ENCODE data around the gene DIDO1. TPM values are rescaled to one million over a fixed set of nuclear protein-coding genes. Genes with fewer than 3 reads are reported as not detected.

DIDO1 gene
- total RNA-seq, 2 donors from 2014 or later, result 58.3 to 65.7 TPM

DNA sequence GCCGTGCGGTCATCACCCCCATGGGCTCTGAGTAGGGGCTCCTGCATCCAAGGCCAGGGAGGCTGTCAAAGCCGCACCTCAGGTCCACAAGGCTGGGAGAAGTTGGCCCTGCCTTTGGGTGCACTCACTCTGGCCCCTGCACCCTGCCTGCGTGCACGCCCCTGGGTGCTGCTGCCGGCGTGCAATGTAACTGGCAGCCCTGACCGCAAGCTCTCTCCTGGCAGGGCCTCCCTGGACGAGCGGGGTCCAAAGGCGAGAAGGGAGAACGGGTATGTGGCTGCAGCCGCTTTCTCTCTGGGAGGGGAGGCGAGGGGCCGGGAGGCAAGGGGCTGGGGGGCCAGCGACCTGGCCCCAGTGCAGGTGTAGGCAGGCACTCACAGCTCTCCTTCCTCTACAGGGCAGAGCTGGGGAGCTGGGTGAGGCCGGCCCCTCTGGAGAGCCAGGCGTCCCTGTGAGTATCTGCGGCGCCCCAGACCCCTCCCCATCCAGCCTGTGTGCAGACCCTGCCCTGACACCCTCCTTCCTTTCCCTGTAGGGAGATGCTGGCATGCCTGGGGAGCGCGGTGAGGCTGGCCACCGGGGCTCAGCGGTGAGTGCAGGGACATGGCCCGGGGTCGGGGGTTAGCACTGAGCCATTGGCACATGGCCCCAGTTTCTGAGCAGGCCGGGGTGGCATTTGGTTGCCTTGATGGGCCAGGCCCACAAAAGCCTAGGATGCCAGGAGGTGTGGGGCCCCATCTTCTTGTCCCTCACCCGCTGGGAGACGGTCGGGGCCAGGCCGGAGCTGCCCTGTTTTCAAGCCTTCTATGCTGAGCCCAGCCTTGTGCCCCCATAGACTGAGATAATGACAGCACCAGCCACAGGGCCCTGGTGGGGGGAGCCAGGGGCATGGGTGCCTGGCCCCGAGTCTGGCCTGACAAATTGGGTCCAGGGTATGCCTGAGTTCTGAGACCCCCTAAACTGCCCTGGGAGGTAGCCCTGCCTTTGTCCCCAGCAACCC is 96.8 kb downstream of the DIDO1 start:
- no peak overlapping the region for H3K27ac Mint-ChIP-seq
- H3K4me3 Mint-ChIP-seq, result no peak overlapping the region
- no peaks in the 10 kb centered on the region for H3K36me3 Mint-ChIP-seq (ENCODE audit: low read depth)
- peaks cover 2% of the 10 kb centered on the region for H3K4me1 Mint-ChIP-seq
- no peaks in the 10 kb centered on the region for H3K9me3 ChIP-seq (ENCODE audit: control insufficient read depth, low read length, poor library complexity, severe bottlenecking)
- no peaks in the 10 kb centered on the region for H3K27me3 Mint-ChIP-seq
- no peak for DNase-seq
- no peak for ATAC-seq

DNA sequence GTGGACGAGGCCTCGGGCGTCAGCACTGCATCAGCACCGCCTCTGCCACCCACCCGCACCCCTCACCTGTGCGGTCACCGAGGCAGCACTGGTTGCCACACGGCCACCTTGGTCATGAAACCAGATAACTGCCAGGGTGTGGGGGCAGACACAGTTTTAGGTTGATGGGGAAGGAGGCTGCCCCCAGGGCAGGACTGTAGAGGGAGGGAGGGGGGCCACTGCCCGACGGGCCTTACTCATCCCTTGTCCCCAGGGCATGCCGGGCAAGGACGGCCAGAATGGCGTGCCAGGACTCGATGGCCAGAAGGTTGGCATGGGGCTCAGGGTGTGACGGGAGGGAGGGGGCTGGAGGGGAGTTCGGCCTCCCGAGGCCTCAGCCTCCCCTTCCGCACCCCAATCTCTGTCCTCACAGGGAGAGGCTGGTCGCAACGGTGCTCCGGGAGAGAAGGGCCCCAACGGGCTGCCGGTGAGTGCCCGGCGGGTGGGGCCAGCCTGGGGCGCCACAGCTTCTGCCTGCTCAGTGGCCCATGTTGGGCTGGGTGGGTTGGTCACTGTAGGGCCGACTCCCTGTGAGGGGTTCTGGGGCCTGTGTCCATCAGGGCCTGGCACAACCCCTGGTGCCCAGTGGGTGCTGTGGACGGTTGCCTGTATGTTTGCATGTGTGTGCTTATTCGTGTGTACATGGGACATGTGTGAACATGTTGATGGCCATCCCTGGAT is 97.6 kb downstream of the DIDO1 start:
- no peaks in the 10 kb centered on the region for H3K9me3 ChIP-seq (ENCODE audit: control insufficient read depth, low read length, poor library complexity, severe bottlenecking)
- H3K4me1 Mint-ChIP-seq, result peaks cover 2% of the 10 kb centered on the region
- H3K27me3 Mint-ChIP-seq, result no peaks in the 10 kb centered on the region
- H3K4me3 Mint-ChIP-seq, result no peak overlapping the region
- DNase-seq (no peak), ATAC-seq (no peak)
- H3K27ac Mint-ChIP-seq, result no peak overlapping the region
- no peaks in the 10 kb centered on the region for H3K36me3 Mint-ChIP-seq (ENCODE audit: low read depth)

- no peaks in the 10 kb centered on the region for H3K27me3 Mint-ChIP-seq
- H3K36me3 Mint-ChIP-seq (ENCODE audit: low read depth), result no peaks in the 10 kb centered on the region
- no peak overlapping the region for H3K4me3 Mint-ChIP-seq
- no peaks in the 10 kb centered on the region for H3K9me3 ChIP-seq (ENCODE audit: control insufficient read depth, low read length, poor library complexity, severe bottlenecking)
- no peak for ATAC-seq
- no peak for DNase-seq
- no peak overlapping the region for H3K27ac Mint-ChIP-seq
- peaks cover 2% of the 10 kb centered on the region for H3K4me1 Mint-ChIP-seq
Observed at GRCh38 chr20:62828051-62828450, 98.3 kb downstream of the DIDO1 start.

Other genes with a start within 250 kb of the DIDO1 start
- under 1 TPM in 1 of 2 donors, not detected in 1; 0.10 TPM for gene NTSR1, start 217.7 kb downstream of the DIDO1 start, total RNA-seq
- gene MRGBP, start 130.0 kb downstream of the DIDO1 start, total RNA-seq, result 1 to 10 TPM; 6.5 to 6.8 TPM
- gene OGFR, start 121.7 kb downstream of the DIDO1 start, total RNA-seq, result 10 to 100 TPM; 39.4 to 41.3 TPM
- not detected for gene COL9A3, start 109.5 kb downstream of the DIDO1 start, total RNA-seq
- 1 to 10 TPM; 4.4 to 5.0 TPM for gene TCFL5, start 64.7 kb downstream of the DIDO1 start, total RNA-seq
- gene GID8, start 11.6 kb upstream of the DIDO1 start, total RNA-seq, result 10 to 100 TPM; 33.4 to 39.9 TPM
- gene SLC17A9, start 26.2 kb upstream of the DIDO1 start, total RNA-seq, result 1 to 10 TPM in 1 of 2 donors, under 1 TPM in 1; 0.89 to 2.4 TPM
- not detected for gene BHLHE23, start 80.5 kb upstream of the DIDO1 start, total RNA-seq